Upper lobe of right lung (tissue), 1 donor: Measurements from ENCODE around the gene PTPRF. TPM values are rescaled to one million over a fixed set of nuclear protein-coding genes. Genes with fewer than 3 reads are reported as not detected.

Experiments used
- ATAC-seq: fragments of 200-7000 bp; cut with Tn5 transposase; one replicate; pipeline ENCODE4 v1.9.1; 2020; ENCODE audit warnings: mild to moderate bottlenecking, moderate library complexity
- DNase-seq: peaks from one replicate; pipeline ENCODE4 v3.0.0-alpha.2; 2020
- H3K27ac ChIP-seq: fragments of 200-600 bp; one replicate; pipeline ENCODE4 v1.8.0; 2022
- H3K27me3 ChIP-seq: fragments of 200-600 bp; one replicate; pipeline ENCODE4 v1.8.0; 2022; ENCODE audit warnings: mild to moderate bottlenecking
- H3K36me3 ChIP-seq: fragments of 200-600 bp; one replicate; pipeline ENCODE4 v1.8.0; 2022
- H3K4me1 ChIP-seq: fragments of 200-600 bp; one replicate; pipeline ENCODE4 v1.8.0; 2022
- H3K4me3 ChIP-seq: fragments of 200-600 bp; one replicate; pipeline ENCODE4 v1.8.0; 2022; ENCODE audit warnings: mild to moderate bottlenecking
- H3K9me3 ChIP-seq: fragments of 200-600 bp; one replicate; pipeline ENCODE4 v1.8.0; 2022
- intact Hi-C: fragments of 100-400 bp; cut with DNase I; formaldehyde crosslinking; loops from one replicate; pipeline ENCODE4 v1.11.0; 2022
- total RNA-seq: library from RNA; stranded (reverse); fragmentation: NEBNext Ultra II Directional; extraction: Animal tissue kit (Norgen Biotek cat#: 25700); gene quantifications from one replicate; pipeline ENCODE4 v1.2.1, GENCODE V29; 2021
- TF ChIP-seq, protein P1 (sequence below): fragments of 200-600 bp; IDR thresholded peaks from one replicate; pipeline ENCODE4 v1.8.0; 2022; ENCODE audit warnings: antibody characterized with exemption
- donor health status: DM: no; HTN: yes; CAD: no; lungs with severe emphysema.

The PTPRF gene
- total RNA-seq, 1 donor from 2014 or later: 199 TPM

DNA sequence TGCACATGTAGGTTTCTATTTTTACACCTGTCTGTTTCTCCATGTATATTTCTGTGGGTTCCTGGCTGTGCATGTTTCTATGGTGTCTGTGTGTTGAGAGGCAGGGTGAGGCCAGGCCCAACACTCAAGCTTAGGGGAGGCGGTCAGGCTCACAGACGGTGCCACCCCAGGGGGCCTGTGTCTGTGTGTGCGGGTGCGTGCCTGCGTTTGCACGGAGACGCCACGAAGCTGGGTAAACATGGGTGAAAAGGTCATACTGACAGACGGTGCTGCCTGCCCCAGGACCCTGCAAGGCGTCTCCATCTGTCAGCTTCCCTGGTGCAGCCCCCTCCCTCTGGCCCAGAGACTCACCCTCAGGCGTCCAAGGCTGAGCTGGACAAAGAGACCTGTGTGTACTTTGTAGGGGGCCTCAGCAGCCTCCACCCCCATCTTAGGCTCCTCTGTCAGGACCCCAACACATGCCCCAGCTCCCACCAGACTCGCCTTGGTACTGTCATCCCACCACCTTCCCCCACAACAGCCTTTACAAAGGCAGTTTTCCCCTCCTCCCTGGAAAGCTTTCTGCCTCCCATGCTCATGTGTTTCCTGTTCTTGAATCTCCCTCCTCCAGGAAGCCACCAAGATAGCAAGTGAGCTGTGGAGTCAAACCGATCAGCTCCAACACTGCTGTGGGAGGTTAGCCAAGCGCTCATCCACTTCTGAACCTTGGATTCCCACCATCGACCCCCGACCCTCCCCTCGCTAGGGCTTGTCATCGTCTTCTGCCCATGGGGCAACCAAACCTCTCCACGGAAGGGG lies 34.1 kb downstream of the PTPRF start:
- Histone ChIP-seq H3K4me1 (peaks cover 9% of the 10 kb centered on the region), H3K9me3 (no peaks in the 10 kb centered on the region), H3K36me3 (no peaks in the 10 kb centered on the region), H3K27ac (no peak overlapping the region), H3K4me3 (no peak overlapping the region), H3K27me3 (no peaks in the 10 kb centered on the region)
- DNase-seq (no peak), ATAC-seq (no peak)
- intact Hi-C loops: no loop called here
- TF ChIP-seq, protein P1, sequence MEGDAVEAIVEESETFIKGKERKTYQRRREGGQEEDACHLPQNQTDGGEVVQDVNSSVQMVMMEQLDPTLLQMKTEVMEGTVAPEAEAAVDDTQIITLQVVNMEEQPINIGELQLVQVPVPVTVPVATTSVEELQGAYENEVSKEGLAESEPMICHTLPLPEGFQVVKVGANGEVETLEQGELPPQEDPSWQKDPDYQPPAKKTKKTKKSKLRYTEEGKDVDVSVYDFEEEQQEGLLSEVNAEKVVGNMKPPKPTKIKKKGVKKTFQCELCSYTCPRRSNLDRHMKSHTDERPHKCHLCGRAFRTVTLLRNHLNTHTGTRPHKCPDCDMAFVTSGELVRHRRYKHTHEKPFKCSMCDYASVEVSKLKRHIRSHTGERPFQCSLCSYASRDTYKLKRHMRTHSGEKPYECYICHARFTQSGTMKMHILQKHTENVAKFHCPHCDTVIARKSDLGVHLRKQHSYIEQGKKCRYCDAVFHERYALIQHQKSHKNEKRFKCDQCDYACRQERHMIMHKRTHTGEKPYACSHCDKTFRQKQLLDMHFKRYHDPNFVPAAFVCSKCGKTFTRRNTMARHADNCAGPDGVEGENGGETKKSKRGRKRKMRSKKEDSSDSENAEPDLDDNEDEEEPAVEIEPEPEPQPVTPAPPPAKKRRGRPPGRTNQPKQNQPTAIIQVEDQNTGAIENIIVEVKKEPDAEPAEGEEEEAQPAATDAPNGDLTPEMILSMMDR: no peak

- no peaks in the 10 kb centered on the region for H3K27me3 ChIP-seq
- H3K4me3 ChIP-seq: peak overlapping the region; percentile 45
- ATAC-seq (peak; percentile 80), DNase-seq (peak; percentile 75)
- H3K27ac ChIP-seq: no peak overlapping the region
- peaks cover 9% of the 10 kb centered on the region for H3K4me1 ChIP-seq
- no peaks in the 10 kb centered on the region for H3K36me3 ChIP-seq
- TF ChIP-seq, protein P1: no peak
- H3K9me3 ChIP-seq: no peaks in the 10 kb centered on the region
- intact Hi-C loops: no loop called here
Measured at GRCh38 chr1:43565600-43566360, 35.1 kb downstream of the PTPRF start.

- Histone ChIP-seq H3K4me3 (no peak overlapping the region), H3K27ac (no peak overlapping the region), H3K9me3 (no peaks in the 10 kb centered on the region), H3K4me1 (peaks cover 9% of the 10 kb centered on the region), H3K27me3 (no peaks in the 10 kb centered on the region), H3K36me3 (no peaks in the 10 kb centered on the region)
- no peak for DNase-seq
- ATAC-seq: no peak
- intact Hi-C loops: no loop called here
- TF ChIP-seq, protein P1: no peak
Measured at GRCh38 chr1:43566382-43567044, 35.8 kb downstream of the PTPRF start.

GRCh38 chr1:43569175-43569574 lies 38.5 kb downstream of the PTPRF start:
- Histone ChIP-seq H3K4me1 (peaks cover 9% of the 10 kb centered on the region), H3K9me3 (no peaks in the 10 kb centered on the region), H3K36me3 (no peaks in the 10 kb centered on the region), H3K4me3 (no peak overlapping the region), H3K27ac (no peak overlapping the region), H3K27me3 (no peaks in the 10 kb centered on the region)
- TF ChIP-seq, protein P1: no peak
- DNase-seq (no peak), ATAC-seq (no peak)
- intact Hi-C loops: no loop called here

GRCh38 chr1:43570277-43570676 lies 39.6 kb downstream of the PTPRF start:
- Histone ChIP-seq H3K4me3 (no peak overlapping the region), H3K4me1 (peaks cover 6% of the 10 kb centered on the region), H3K9me3 (no peaks in the 10 kb centered on the region), H3K36me3 (no peaks in the 10 kb centered on the region), H3K27me3 (no peaks in the 10 kb centered on the region), H3K27ac (no peak overlapping the region)
- intact Hi-C loops: no loop called here
- no peak for DNase-seq
- TF ChIP-seq, protein P1: no peak
- ATAC-seq: no peak
